Myocyte (in vitro differentiated cells): ENCODE data around the gene RAP1GAP. TPM values are rescaled to one million over a fixed set of nuclear protein-coding genes. Genes with fewer than 3 reads are reported as not detected.

Experiments
- DNase-seq: peaks from one replicate; pipeline ENCODE4 v3.0.0-alpha.2; 2012; ENCODE audit warnings: low read depth
- polyA plus RNA-seq: library from polyadenylated mRNA; unstranded; fragments of >200 nt; gene quantifications from one replicate; pipeline ENCODE4 v1.2.1, GENCODE V29; 2012; ENCODE audit warnings: missing spikeins
- total RNA-seq: library from RNA; depleted of rRNA; stranded (reverse); fragments of >200 nt; gene quantifications from 2 replicates; pipeline ENCODE4 v1.2.3, GENCODE V29; 2014

Gene RAP1GAP
- 0.21 TPM in 1 of 2 replicates, not detected in the other for total RNA-seq
- 0.08 TPM for polyA plus RNA-seq

DNA sequence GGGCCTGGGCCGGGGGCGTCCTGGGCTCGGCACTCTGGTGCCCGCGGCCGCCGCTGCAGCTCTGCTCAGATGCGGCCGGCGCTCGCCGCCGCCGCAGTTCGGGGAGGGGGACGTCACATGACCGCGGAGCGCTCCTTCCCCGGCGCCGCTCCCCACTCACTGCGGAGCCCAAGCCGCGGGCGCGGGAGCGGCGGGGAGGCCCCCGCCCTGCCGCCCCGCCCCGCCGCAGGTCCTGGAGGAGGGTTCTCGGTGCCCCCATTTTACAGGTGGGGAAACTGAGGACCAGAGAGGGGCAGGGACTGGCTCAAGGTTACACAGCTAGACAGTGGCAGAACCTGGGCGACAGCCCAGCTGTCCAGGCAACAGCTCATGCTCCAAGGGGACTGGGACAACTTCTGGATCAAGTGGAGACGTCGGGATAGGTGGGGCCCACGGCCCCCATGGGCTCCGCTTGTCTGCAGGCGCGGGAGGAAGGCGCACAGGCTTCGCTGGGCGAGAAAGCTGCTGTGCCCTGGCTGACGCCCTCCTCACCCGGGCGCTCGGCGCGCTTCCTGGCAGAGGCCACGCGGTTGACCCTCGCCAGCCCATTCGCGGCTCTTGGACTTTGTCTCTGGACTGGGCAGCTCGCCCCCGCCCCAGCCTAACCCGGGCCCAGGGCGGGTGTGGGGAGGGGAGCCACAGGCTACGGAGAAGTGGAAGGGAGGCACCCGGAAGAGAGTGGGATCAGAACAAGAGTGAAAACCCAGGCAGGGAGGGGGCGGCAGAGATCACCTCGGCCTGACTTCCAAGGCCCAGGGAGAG is at the start of gene RAP1GAP:
Gene RAP1GAP (minus strand): TSS at position 100 of the 801 bp plus-strand sequence. CDS start 49,325 bp downstream, outside the sequence.
- DNase-seq = no peak

DNA sequence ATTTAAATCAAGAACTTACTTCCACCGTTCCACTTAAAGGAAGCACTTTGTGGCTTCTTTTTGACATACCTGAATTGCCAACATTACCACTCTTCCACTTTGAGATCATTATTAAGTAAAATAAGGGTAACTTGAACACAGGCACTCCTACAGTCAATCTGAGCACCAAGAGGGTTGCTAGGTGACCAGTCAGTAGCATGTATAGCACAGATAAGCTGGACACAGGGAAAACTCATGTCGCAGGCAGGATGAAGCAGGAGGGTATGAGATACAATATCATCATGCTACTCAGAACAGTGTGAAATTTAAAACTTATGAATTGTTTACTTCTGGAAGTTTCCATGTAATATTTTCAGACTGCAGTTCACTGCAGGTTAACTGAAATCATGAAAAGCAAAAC is 47.0 kb upstream of the RAP1GAP start:
- DNase-seq = no peak

DNA sequence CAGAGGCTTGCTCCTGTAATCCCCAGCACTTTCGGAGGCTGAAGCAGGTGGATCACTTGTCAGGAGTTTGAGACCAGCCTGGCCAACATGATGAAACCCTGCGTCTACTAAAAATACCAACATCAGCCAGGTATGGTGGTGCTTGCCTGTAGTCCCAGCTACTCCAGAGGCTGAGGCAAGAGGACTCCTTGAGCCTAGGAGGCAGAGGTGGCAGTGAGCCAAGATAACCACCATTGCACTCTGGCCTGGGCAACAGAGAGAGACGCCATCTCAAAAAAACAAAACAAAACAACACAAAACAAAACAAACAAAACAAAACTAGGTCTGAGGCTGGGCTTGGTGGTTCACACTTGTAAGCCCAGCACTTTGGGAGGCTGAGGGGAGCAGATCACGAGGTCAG is 38.7 kb upstream of the RAP1GAP start:
- DNase-seq = no peak

DNA sequence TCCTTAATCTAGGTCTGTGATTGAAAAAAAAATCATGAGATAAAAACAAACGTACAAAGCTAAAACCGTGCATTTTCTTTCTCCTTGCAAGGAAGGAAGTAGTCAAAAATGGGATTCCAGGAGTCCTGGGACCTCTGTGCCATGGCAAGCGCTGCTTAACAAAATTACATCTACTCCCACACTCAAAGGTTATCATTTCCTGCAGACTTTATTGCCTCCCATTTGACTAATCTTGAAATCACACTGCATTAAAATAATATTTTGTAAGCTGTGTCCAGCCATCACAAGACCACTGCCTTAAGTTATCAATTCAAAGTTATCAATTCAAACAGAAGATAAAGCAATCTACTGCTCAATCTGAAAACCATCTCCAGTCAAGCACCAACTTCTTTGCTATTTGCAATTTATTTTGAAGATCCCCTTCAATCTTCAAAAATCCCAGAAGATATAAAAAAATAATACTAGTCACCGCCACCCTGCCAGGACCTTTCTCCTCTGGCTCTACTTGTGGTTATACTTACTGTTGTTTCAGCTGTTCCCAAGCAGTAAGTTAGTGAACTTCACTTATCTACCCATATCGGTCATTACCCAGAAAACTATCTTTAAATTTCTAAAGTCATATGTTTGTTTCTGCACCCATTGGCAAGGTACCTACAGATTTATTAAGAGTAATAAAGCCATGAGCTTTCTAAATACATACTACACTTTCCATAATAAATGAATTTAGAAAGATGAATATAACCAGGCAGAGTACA is 38.1 kb upstream of the RAP1GAP start:
- DNase-seq = peak; percentile 59

DNA sequence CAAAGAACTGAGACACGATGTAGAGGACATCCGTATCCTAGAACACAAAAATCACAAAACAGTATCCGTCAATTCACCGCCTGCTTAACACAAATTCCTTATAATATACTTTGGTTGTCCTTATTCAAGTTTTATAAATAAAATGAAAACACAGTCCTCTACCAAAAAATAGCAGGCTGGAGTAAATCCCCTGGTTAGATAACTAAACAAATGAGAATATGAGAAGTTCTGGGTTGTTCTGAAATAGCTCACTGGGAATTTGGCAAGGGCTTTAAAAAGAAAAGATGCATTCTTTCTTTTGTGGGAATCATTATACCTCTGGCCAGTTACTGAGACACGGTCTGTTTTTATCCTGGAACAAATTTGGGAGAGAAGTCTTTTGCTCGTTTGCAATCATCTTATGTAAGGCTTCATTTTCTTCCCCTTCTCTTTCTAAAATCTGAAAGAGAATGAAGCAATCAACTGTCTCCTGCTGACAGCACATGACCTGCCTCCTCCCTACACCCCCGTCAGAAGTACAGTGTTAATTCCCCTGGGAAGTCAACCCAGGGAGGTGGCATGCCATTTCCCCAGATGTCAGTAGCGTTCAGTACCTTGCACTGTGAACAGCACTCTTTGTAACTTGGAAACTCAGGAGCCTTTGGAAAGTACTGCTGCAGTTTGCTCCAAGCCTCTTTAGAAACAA is 37.1 kb upstream of the RAP1GAP start:
- DNase-seq = peak; percentile 44

DNA sequence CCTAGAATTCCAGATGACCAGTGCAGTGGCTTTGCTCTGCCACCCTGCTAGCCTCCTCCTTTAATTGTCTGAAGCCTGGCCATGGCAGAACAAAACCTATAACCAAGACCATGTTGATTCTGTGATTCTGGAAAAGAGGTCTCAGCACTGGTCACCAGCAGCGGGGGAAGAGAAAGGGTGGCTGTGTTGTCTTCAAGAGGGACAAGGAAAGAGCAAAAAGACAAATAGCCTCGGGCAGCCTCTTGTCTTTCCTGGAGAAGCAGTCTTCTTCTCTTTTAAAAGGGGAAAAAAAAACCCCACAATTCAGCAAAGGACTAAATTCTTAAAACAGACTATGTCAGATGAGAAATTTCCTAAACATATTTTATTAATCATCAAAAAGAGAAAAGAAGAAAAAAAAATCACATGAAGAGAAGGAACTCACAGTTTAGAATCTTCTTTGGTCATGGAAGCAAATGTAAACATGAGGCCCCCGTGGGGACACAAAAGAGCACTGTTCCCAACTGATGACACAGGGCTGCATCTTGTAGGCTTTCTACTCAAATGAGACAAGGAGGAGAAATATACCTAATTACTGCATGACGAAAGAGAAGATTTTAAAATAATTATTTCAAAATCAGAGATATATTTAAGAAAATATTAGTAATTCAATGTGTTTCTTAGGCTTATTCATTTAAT is 36.3 kb upstream of the RAP1GAP start:
- DNase-seq = no peak

DNA sequence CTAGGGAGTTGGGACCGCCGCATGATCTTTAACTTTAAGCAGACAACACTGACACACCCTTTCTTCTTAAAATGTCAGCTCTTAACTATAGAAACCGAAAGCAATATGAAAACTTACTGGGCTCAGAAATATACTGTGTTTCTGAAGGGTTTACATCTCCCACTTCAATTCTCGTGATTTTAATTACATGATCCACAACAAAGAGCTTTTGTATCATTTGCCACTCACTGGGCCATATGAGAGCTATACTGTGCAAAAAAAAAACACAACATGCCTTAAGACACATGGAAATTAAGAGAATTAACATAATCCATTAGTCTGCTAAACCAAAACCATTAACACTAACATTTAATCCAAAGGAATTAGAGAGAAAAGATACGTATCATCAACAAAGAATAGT is 35.0 kb upstream of the RAP1GAP start:
- no peak for DNase-seq

DNA sequence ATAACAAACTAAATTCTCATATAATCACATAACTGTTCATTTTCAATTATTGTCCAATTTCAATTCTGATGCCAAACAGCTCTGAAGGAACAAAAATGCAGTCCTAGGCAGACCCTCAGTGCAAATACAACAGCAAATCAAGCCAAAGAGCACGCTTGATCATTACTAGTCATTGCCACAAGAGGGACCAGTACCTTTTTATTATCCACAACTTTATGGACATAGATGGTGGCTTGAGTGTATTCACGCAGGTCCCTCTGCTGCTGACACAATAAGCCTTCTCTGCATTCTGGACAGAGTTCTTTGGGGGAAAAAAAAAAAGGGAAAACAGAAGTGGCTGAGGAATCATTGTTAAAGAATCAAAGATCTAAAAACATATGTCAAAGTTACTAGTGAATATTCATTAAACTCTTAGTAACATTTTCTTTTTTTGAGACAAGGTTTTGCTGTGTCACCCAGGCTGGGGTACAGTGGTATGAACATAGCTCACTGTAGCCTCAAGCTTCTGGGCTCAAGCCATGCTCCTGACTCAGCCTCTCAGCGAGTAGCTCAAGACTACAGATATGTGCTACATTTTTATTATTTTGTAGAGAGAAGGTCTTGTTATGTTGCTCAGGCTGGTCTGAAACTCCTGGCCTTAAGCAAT is 34.3 kb upstream of the RAP1GAP start:
- peak; percentile 60 for DNase-seq

DNA sequence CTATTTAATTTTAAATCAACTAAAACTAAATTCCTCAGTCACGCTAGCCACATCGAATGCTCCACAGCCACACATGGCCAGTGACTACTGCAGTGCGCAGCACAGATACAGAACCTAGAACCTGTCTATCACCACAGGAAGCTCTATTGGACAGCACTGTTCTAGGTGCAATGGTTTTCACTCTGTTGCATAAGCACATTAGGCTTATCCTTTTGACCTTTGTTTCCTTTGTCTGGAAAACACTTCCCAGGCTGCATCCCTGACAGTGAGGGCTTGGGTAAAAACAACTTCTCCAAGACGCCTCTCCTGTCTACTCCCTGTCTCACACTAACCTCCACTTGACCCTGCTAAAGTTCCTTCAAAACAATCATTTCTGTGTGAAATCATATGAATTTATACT is 33.6 kb upstream of the RAP1GAP start:
- no peak for DNase-seq

DNA sequence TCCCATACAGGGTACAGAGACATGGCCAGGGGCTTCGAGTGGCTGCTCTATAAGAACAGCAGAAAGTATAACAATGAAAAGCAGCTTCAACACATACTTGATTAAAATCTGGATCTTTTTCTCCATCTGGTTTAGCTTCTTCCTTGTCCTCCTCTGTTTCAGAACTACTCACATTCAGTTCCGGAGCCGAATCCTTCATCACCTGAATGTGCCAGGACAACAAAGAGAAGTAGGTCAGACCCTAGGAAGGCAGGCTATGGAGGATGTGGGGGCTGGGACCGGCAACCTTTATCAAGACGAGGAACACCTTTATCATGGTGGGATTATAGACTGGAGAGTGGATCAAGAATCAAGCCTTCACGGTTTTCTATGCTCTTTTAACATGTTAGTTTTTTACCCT is 32.2 kb upstream of the RAP1GAP start:
- no peak for DNase-seq

DNA sequence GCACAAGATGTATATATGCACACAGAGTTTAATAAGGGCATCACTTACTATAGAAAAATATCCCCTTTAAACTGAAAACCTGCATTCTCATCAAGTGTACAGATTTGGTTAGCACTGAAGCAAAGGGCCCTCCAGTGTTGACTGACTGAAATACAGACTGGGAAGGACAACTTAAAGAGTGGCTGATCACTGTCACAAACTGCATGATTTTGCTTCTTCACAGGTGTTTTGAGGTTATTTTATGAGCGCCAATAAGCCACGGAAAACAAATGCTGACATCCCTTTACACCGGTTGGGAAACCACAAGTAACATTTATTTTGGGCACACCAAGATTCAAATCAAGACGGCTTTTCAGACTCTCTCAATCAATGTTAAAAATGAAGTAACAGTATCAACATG is 30.9 kb upstream of the RAP1GAP start:
- peak; percentile 41 for DNase-seq

DNA sequence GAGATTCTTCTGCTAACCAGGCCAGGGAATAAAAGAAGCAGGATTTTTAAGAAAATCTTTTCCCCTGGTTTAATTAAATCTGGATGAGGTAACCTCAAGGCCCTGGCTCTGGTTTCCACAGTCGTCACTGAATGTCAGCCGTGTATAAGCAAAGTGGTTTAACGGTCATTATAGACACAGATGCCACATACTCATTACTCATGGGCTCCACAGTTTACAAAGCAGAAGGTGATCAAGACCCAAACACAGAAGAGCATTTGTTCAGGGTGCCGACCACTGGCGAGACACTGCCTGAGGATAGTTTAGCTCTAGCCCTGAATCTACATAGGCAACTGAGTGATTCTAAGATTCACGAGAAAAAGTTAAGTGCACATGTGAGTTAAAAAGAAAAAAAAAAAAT is 27.8 kb upstream of the RAP1GAP start:
- no peak for DNase-seq

DNA sequence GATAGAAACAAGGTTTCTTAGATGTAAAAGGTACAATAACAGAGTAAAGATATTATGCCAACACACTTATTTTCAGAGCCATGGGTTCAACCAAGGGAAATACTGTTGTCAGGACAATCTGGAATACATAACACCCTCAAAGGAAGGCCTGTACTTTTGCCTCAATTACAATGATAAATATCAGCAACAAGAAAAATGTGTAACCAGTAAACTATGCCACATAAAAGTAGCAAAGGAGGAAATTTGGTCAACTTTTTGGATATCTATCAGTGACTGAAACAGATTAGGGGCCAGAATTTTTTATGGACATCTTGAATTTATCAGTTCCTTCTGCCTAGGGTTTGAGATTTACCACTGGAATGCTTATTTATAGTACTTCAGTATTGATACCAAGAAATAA is 24.6 kb upstream of the RAP1GAP start:
- DNase-seq = no peak

DNA sequence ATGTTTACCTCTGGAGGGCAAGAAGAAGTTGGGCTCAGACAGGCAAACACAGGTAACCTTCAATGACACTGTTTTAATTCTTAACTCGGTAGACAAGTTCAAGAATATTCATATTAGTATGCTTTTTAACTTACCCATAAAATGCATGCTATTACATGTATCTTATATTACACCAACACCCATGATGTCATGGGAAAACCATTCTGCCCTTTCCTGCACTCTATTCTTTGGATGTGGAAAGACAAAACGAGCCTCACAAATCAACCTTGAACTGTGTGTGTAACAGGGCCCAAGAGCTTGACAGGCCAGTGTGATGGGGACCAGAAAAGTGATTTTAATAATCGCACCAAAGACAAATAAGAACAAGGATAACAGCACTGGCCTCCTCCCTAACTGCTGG is 22.6 kb upstream of the RAP1GAP start:
- no peak for DNase-seq

DNA sequence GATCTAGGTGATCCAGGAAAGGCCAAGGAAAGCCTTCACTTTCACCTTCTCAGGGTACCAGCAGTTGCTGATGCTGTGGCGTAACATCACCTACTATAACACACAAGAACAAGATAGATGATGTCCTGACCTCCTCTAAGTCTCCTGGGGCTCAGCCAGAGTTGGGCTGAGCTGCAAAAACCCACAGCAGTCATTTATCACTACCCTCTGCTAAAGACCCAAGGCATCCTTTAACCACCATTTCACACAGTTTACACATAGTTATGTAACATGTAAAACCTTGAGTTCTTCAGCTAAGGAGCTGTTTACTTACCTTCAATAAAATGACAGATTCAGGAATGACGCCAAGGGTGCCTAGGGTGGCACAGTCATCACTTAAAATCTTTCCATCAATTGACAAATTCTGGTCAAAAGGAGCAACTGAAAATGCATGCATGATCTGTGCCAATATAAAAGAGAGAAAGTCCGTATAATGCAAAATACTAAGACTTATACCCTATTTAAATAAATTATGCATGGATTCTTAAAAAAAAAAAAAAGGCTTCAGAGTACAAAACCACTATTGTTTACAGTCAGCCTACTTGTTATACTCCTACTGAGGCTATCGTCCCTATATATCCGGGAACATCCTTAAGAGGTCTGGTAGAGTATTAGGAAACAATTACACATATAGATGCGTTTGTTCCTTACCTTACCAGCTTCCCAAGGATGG is 20.7 kb upstream of the RAP1GAP start:
- no peak for DNase-seq

DNA sequence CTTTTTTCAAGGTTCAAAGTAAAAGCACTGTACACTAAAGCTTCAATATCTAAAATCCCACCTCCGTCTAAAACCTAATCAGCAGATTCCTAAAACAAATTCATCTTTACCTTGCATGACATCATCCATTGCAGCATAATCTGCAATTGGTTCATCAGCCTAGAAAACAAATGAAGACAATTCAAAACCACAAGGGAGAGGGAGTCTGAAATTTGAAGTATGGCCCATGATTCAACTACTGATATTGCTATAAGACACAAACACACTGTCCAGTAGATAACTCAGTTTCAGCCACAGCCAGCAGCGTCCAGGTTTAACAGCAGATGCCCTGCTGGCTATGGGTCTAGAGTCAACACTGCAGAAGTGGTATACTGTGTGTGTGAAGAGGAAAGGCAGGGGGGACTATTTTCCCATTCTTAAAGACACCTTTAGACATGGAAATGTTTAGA is 17.9 kb upstream of the RAP1GAP start:
- no peak for DNase-seq

DNA sequence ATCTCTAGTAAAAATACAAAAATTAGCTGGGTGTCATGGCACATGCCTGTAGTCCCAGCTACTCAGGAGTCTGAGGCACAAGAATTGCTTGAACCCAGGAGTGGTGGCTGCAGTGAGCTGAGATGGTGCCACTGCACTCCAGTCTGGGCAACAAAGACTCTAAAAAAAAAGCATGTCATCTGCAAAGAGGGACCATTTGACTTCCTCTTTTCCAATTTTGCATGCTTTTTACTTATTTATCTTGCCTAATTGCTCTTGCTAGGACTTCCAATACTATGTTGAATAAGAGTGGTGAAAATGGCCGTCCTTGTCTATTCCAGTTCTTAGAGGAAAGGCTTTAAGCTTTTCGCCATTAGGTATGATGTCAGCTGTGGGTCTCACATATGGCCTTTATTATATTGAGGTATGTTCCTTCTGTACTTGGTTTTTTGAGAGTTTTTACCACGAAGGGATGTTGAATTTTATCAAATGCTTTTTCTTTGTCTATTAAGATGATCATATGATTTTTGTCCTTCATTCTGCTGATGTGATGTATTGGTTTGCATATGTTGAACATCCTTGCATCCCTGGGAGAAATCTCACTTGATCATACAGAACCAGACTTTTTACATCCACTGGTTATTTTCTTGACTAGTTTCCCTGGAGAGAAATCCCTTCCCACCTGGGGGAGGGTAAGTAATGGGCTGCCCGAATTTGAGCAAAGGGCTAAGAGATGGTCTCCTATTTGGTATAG is 17.0 kb upstream of the RAP1GAP start:
- no peak for DNase-seq

DNA sequence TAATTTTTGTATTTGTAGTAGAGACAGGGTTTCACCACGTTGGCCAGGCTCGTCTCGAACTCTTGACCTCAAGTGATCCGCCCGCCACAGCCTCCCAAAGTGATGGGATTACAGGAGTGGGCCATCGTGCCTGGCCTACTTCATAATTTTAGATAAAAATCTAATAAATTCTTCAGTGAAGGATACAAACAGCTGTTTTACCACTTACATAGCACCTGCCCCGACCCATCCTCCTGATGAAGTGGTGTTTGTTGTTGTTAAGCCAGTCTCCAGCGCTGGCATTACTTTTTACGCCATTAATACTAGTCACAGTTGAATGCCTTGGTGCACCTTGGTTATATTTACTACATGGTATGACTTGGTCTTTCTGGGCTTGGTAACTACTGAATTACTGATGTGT is 12.3 kb upstream of the RAP1GAP start:
- peak; percentile 9 for DNase-seq

DNA sequence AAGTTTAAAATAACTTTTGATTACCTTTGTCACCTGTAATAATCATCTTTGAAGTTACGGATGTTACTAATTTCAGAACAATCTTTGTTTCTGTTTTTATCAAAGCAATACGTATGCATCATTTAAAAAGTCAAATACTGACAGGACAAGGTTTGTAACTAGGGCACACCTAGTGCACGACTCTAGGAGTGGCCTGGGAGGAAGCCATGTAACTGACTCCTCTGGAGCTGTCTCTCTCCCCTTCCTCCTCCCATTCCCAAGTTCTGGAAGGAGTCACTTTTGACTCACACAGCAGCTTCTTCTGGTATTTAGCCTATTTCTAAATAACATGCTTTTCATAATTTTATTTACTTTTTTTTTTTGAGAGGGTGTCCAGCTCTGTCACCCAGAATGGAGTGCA is 11.8 kb upstream of the RAP1GAP start:
- no peak for DNase-seq

DNA sequence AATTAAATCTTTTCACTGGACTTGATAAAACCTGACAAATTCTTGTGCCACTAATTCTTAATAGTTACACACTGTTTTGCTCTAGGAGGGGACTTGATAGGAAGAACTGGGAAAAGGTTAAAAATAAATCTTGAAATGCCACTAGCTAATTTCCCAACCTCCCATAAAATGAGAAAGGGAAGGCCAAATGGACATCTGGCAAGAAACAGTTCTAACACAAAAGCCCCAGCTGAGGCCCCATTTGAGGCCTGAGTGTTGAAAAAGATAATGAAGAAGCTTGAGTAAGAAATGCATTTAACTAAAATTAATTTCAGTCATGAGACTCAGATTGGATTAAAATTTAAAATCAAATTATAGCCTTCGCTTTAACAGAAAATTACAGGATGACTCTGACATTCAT is 11.2 kb upstream of the RAP1GAP start:
- no peak for DNase-seq
